Neural cell (in vitro differentiated cells): ENCODE data around the gene MYMK.

Experiments used
- EP300 ChIP-seq: fragments of 450-650 bp; conservative IDR thresholded peaks from 2 replicates; pipeline ENCODE4 v1.6.1; 2014; ENCODE audit warnings: antibody characterized with exemption, mild to moderate bottlenecking, moderate library complexity; ENCODE audit not compliant: poor library complexity, severe bottlenecking
- EZH2 ChIP-seq: fragments of 200-600, 300-800 bp; shearing (Covaris generic), sonication (generic); IDR thresholded peaks from 2 replicates; pipeline ENCODE4 v1.6.1; 2014; ENCODE audit warnings: antibody characterized with exemption, low read length, borderline replicate concordance, mild to moderate bottlenecking; ENCODE audit not compliant: insufficient read depth, poor library complexity, severe bottlenecking
- POLR2AphosphoS5 ChIP-seq: IDR thresholded peaks from 2 replicates; pipeline ENCODE4 v1.6.1; 2012
- RAD21 ChIP-seq: fragments of 450-650 bp; conservative IDR thresholded peaks from 2 replicates; pipeline ENCODE4 v1.6.1; 2014; ENCODE audit warnings: antibody characterized with exemption, mild to moderate bottlenecking, moderate library complexity
- TAF1 ChIP-seq: IDR thresholded peaks from 2 replicates; pipeline ENCODE4 v1.6.1; 2012; ENCODE audit warnings: low read depth
- TF ChIP-seq, protein P1 (sequence below): fragments of 450-650 bp; IDR thresholded peaks from 2 replicates; pipeline ENCODE4 v1.5.1; 2014; ENCODE audit warnings: antibody characterized with exemption, mild to moderate bottlenecking, moderate library complexity; ENCODE audit not compliant: poor library complexity, severe bottlenecking

DNA sequence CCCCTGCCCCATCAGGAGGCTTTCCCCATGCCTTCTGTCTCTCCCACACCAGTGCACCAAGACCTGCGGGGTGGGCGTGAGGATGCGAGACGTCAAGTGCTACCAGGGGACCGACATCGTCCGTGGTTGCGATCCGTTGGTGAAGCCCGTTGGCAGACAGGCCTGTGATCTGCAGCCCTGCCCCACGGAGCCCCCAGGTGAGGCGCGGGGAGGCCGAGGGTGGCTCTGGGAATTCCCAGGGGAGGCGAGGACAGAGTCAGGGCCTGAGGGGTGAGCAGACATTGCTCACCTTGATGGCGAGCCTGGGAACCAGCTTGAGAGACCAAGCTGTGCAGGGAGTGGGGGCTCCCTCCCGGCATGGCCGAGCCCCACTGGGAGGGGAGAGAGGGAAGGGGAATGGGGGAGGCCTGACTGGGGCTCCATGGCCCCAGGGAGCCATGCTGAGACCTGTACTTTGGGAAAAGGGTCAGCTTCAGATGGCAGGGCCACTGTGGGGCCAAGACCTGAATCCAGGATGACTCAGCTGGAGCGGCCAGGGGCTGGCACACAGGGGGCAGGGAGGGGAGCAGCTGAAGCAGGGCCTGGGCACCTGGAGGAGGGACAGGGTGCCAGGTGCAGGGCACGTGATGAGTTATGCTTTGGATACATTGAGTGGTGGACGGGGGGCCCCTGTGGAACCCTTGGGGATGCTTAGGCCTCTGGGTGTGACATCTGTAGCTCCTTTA lies 49.2 kb upstream of the MYMK start:
- TF ChIP-seq POLR2AphosphoS5 (no peak), RAD21 (no peak), TAF1 (no peak), EZH2 (no peak), EP300 (no peak)
- TF ChIP-seq, protein P1, sequence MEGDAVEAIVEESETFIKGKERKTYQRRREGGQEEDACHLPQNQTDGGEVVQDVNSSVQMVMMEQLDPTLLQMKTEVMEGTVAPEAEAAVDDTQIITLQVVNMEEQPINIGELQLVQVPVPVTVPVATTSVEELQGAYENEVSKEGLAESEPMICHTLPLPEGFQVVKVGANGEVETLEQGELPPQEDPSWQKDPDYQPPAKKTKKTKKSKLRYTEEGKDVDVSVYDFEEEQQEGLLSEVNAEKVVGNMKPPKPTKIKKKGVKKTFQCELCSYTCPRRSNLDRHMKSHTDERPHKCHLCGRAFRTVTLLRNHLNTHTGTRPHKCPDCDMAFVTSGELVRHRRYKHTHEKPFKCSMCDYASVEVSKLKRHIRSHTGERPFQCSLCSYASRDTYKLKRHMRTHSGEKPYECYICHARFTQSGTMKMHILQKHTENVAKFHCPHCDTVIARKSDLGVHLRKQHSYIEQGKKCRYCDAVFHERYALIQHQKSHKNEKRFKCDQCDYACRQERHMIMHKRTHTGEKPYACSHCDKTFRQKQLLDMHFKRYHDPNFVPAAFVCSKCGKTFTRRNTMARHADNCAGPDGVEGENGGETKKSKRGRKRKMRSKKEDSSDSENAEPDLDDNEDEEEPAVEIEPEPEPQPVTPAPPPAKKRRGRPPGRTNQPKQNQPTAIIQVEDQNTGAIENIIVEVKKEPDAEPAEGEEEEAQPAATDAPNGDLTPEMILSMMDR, result no peak
